Activated CD4-positive, alpha-beta T cell treated with anti-CD3 and anti-CD28 coated beads, Interleukin-2, amount 10 ng/mL, durations not matched to agents 7 days and 5 days (primary cell): Measurements from ENCODE around the gene PNKP. TPM values are rescaled to one million over a fixed set of nuclear protein-coding genes. Genes with fewer than 3 reads are reported as not detected.

ENCODE experiments used
- CTCF ChIA-PET: fragments of 350-600 bp; sonication (Branson Sonifier 250); formaldehyde crosslinking; loops from one replicate; lab custom pipeline; 2021; ENCODE audit warnings: antibody characterized with exemption; lab: Charles Lee
- POLR2A ChIA-PET: fragments of 350-600 bp; sonication (Branson Sonifier 250); formaldehyde crosslinking; loops from one replicate; lab custom pipeline; 2021; ENCODE audit warnings: antibody characterized with exemption; lab: Charles Lee
- DNase-seq: peaks from one replicate; pipeline ENCODE4 v3.0.0-alpha.2; 2020
- H3K27ac Mint-ChIP-seq: one replicate; pipeline ENCODE4 v1.8.0; 2021; ENCODE audit warnings: mild to moderate bottlenecking, moderate library complexity, mixed read lengths
- H3K27me3 Mint-ChIP-seq: one replicate; pipeline ENCODE4 v1.8.0; 2021; ENCODE audit warnings: mixed read lengths
- H3K36me3 Mint-ChIP-seq: one replicate; pipeline ENCODE4 v1.8.0; 2021; ENCODE audit warnings: low read depth, mixed read lengths
- H3K4me1 Mint-ChIP-seq: one replicate; pipeline ENCODE4 v1.8.0; 2021; ENCODE audit warnings: mixed read lengths
- H3K4me3 Mint-ChIP-seq: one replicate; pipeline ENCODE4 v1.8.0; 2021; ENCODE audit warnings: mild to moderate bottlenecking, moderate library complexity, mixed read lengths
- H3K9me3 Mint-ChIP-seq: one replicate; pipeline ENCODE4 v1.8.0; 2021; ENCODE audit warnings: mixed read lengths
- total RNA-seq, 2 experiments: library from RNA; stranded (reverse); gene quantifications; one replicate each; pipeline ENCODE4 v1.2.3, GENCODE V29; 2021

Gene PNKP
- total RNA-seq, 2 experiments from 2014 or later, result 105 to 131 TPM

DNA sequence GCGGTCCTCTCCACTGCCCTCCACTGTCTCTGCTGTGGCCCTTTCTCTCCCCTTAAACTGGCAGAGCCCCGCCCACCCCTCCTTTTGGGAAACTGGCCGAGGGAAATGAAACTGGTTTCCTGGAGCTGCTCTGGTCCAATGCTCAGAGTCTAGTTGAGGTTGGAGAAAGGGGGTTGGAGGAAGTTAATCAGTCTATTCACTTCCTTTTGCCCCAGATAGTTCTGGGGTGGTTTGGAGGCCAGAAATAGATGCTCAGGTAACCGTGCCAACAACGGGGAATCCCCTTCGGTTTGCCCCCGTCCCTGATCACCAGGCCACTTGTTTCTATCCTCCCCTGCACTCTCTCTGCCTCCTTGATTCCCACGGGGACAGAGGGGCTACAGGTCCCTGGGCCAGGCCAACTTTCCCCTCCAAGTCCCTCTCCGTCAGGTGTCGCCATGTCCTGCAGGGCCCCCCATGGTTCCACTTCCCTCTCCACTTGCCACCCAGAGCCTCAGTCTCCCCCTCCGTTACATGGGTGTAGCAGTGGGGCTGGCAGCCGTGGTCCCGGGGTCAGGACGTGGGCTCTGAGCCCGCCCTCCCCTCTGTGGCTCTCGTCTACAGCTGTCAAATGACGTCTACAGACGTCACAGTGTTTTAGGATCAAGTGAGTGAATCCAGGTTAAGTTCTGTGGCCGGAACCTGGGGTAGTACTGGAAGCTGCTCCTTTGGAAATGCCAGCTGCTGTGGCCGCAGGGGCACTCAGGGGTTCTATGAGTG is 29.7 kb upstream of the PNKP start, which contains the start of gene IL4I1:
Gene IL4I1, minus strand, starts transcription at position 25 of the 759 bp plus-strand sequence. CDS start 727 bp downstream, outside the sequence.
- CTCF ChIA-PET, result interaction anchor here (0.9 to 1.2 kb wide), 2 partner anchors 9 to 25 kb away, joined by 3 to 6 read pairs; no protein-coding TSS in a partner anchor
- H3K4me1 Mint-ChIP-seq, result peaks cover 25% of the 10 kb centered on the region
- H3K9me3 Mint-ChIP-seq, result no peaks in the 10 kb centered on the region
- peaks cover 3% of the 10 kb centered on the region for H3K27me3 Mint-ChIP-seq
- peak within 1 kb of the TSS; percentile 51 for H3K4me3 Mint-ChIP-seq
- peak within 1 kb of the TSS; percentile 85 for H3K27ac Mint-ChIP-seq
- H3K36me3 Mint-ChIP-seq, result no peaks in the 10 kb centered on the region
- POLR2A ChIA-PET, result interaction anchor here (1.6 kb wide), 1 partner anchor 33 kb away, joined by 3 read pairs; no protein-coding TSS in a partner anchor
- peak; percentile 56 for DNase-seq

DNA sequence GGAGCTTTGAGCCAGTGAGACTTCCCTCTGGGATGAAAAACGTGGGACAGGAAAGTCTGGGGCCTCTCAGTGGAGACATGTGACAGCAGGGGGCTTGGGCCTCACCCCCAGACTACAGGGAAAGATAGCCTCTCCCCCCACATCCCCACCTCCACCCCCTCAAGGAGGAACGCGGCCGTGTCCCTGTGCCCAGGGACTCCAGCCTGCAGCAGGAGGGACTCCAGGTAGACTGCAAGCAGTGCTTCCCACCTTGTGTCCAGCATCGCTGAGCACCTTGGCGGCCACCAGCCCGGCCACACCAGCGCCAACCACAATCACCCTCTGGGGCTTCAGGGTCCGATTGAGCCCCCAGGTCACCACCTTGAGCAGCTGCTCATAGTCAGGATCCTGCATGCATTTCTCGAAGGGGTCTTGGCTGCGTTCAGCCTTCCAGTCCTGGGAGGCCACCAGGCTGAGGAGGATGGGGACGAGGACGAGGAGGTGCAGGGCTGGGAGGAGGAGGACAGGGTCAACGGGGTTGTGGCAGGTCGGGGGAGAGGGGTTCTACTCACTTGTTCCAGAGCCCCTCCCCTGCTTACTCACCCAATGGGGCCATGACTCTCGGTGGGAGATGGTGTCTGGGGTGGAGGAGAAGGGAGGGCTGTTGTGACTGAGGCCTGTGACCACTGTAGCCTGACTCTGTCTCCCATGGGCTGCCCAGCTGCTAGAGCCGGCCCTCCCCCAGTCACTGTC is 28.4 kb upstream of the PNKP start:
- no peak for DNase-seq
- ChIA-PET POLR2A (no interaction called here), CTCF (interaction anchor here (1.7 kb wide), 1 partner anchor 13 kb away, joined by 6 read pairs; no protein-coding TSS in a partner anchor)
- peaks cover 31% of the 10 kb centered on the region for H3K4me1 Mint-ChIP-seq
- peak overlapping the region; percentile 85 for H3K27ac Mint-ChIP-seq
- H3K9me3 Mint-ChIP-seq, result no peaks in the 10 kb centered on the region
- H3K27me3 Mint-ChIP-seq, result peaks cover 3% of the 10 kb centered on the region
- H3K4me3 Mint-ChIP-seq, result peak overlapping the region; percentile 51
- H3K36me3 Mint-ChIP-seq, result no peaks in the 10 kb centered on the region

DNA sequence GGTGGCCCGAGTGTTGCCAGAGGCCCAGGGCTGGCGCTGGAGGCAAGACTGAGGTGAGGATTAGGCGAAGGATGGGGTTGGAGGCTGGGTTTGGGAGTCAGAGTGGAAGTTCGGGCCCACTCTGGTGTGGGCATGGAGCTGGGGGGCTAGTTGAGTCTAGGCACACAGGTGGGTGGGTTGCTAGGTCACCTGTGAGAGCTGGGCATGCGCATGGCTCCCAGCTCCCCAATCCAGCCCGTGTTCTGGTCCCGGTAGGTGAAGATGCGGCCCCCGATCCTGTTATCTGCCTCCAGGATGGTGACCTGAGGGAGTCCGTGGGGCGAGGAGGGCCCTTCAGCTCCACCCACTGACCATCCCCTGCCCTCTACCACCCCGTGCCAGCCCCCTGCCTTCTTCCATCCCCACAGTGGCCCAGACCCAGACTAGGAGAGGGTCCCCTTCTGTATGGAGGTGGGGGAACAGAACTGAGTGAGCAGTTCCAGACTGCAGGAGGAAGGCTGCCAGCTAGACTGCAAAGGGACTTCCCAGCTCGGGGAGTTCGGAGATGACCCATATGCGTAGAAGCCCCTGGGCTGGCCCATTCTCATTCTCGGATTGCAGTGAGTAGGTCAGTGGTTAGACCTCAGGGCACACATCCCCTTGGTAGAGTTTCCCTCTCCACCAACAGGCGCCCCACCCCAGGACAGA is 27.6 kb upstream of the PNKP start:
- H3K4me3 Mint-ChIP-seq, result no peak overlapping the region
- CTCF ChIA-PET, result interaction anchor here (1.0 to 1.7 kb wide), 2 partner anchors 13 to 14 kb away, joined by 4 to 6 read pairs; no protein-coding TSS in a partner anchor

DNA sequence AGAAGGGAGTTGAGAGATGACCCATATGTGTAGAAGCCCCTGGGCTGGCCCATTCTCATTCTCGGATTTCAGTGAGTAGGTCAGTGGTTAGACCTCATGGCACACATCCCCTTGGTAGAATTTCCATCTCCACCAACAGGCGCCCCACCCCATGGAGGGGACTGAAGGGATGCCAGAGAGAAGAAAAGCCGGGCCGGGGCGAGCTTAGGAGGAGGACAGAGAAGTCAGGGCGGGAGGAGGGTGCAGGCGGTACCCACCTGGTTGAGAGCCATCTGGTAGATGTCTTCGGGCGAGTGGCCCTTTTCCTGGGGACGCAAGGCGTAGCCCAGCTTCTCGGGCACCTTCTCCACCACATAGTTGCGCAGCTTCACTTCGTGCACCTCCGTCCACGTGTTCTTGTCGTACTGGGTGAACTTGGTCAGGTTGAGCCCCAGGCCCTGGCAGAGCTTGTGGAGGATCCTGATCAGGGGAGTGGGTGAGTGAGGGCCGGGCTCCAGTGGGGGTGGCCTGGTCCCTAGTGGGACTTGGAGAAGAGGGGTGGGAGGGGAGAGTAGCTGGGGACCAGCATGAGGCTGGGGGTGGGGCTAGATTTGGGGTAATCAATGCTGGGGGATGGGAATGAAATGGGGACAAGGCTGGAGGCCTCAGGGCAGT is 26.8 kb upstream of the PNKP start:
- DNase-seq, result no peak
- POLR2A ChIA-PET, result interaction anchor here (0.6 kb wide), 1 partner anchor 23 kb away, joined by 4 read pairs; no protein-coding TSS in a partner anchor
- Mint-ChIP-seq H3K9me3 (no peaks in the 10 kb centered on the region), H3K36me3 (no peaks in the 10 kb centered on the region), H3K27ac (peak overlapping the region; percentile 62), H3K4me1 (peaks cover 36% of the 10 kb centered on the region), H3K4me3 (no peak overlapping the region), H3K27me3 (peaks cover 3% of the 10 kb centered on the region)
- CTCF ChIA-PET, result interaction anchor here (0.6 to 1.7 kb wide), 3 partner anchors 12 to 15 kb away, joined by 3 to 6 read pairs (median 4); no protein-coding TSS in a partner anchor

More for the DNA sequence above, 27.6 kb upstream of the PNKP start:
- POLR2A ChIA-PET, result no interaction called here
- Mint-ChIP-seq H3K27me3 (peaks cover 3% of the 10 kb centered on the region), H3K36me3 (no peaks in the 10 kb centered on the region), H3K4me1 (peaks cover 34% of the 10 kb centered on the region), H3K27ac (peak overlapping the region; percentile 66), H3K9me3 (no peaks in the 10 kb centered on the region)
- DNase-seq, result no peak

DNA sequence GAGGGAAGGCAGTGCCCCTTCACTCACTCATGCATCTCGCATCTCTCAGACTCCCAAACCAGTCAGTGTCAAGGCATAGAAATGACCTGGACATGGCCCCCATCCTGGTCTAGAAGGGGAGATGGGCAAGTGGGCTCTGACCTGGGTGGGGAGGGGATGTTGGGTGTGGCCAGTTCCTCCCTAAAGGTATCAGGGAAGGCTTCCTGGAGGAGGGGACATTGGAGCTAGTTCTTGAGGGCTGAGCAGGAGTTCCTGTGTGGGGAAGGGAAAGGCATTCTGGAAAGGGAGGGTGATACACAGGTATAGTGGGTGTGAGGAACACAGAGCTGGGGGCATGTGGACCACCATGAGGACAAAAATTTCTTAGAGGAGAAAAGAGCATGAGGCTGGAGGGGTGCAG is 25.3 kb upstream of the PNKP start:
- ChIA-PET POLR2A (no interaction called here), CTCF (interaction anchor here (1.0 kb wide), 1 partner anchor 9 kb away, joined by 3 read pairs; no protein-coding TSS in a partner anchor)
- H3K4me1 Mint-ChIP-seq, result peaks cover 35% of the 10 kb centered on the region

DNA sequence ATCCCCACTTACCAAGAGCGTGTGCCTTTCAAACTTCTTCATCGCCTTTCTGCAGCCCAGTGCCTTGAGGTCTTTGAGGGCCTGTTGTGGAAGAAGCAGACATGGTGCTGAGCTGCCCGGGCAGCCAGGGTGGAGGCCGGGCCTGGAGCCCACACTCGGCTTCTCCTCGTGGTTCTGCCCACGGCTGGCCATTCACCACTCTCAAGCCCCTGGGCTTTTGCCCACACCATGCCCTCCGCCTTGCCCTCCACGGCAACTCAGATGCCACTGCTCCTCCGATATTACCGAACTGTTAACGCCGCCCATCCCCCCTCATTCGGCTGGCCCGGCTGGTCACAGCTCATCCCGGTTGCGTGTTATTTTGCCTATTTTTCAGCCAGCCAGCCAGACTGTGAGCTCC is 24.0 kb upstream of the PNKP start:
- Mint-ChIP-seq H3K4me1 (peaks cover 22% of the 10 kb centered on the region), H3K27ac (peak overlapping the region; percentile 54), H3K9me3 (no peaks in the 10 kb centered on the region), H3K27me3 (peaks cover 3% of the 10 kb centered on the region), H3K4me3 (no peak overlapping the region), H3K36me3 (no peaks in the 10 kb centered on the region)
- no peak for DNase-seq
- CTCF ChIA-PET, result interaction anchor here (0.7 to 2.5 kb wide), 5 partner anchors 11 to 46 kb away, joined by 3 to 11 read pairs (median 7); partner anchors contain the start of genes AKT1S1, ATF5, NUP62 and TBC1D17
- POLR2A ChIA-PET, result no interaction called here

More for the DNA sequence above, 25.3 kb upstream of the PNKP start:
- Mint-ChIP-seq H3K27ac (peak overlapping the region; percentile 66), H3K9me3 (no peaks in the 10 kb centered on the region), H3K27me3 (peaks cover 3% of the 10 kb centered on the region), H3K36me3 (no peaks in the 10 kb centered on the region), H3K4me3 (no peak overlapping the region)
- no peak for DNase-seq

DNA sequence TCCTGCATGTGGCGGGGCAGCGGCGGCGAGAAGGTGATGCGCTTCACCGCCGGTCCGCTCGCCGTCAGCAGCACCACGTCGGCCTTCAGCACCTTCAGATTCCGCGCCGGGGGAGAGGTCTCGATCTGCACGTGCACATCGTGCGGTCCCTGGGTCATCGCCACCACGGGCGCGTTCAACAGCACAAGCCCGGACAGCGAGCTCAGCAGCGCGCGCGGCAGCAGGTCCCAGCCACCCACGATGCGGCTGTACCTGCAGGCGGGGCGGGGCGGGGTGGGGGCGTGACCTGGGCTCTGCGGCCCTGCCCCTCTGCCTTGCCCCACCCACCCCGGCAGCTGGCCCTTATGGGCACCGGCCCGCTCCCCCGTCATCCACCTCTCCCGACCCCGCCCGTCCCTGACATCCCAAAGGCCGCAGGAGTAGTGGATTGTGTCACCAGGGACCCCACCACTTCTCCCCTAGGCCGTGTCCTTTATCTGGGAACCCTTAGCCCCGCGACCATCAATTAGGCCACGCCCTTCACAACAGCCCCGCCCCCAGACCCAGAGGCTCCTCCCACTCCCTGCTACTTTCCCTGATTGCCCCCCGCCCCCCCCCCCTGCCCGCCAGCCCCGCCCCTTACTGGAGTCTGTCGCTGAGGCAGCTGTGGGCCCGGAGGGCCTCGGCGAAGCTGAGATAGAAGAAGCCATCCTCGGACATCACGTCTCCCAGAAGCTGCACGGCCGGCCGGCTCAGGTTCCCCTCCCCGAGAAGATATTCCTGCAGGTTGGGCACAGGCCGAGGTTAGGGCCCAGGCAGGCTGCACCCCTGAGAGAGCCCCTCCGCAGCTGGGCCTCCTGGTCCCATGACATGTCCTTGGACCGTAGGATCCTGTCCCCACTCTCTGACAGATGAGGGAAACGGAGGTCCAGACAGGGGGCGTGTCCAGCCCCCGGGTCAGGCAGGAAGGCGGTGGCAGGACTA is 23.3 kb upstream of the PNKP start:
- Mint-ChIP-seq H3K27me3 (peaks cover 3% of the 10 kb centered on the region), H3K4me1 (peaks cover 17% of the 10 kb centered on the region), H3K9me3 (no peaks in the 10 kb centered on the region), H3K27ac (peak overlapping the region; percentile 54), H3K4me3 (peak overlapping the region; percentile 66), H3K36me3 (peaks cover 2% of the 10 kb centered on the region)
- CTCF ChIA-PET, result interaction anchor here (0.6 to 2.5 kb wide), 11 partner anchors 12 to 446 kb away, joined by 3 to 11 read pairs (median 3); partner anchors contain the start of genes AKT1S1, ATF5, NUP62 and PTOV1
- DNase-seq, result peak; percentile 54
- POLR2A ChIA-PET, result no interaction called here

DNA sequence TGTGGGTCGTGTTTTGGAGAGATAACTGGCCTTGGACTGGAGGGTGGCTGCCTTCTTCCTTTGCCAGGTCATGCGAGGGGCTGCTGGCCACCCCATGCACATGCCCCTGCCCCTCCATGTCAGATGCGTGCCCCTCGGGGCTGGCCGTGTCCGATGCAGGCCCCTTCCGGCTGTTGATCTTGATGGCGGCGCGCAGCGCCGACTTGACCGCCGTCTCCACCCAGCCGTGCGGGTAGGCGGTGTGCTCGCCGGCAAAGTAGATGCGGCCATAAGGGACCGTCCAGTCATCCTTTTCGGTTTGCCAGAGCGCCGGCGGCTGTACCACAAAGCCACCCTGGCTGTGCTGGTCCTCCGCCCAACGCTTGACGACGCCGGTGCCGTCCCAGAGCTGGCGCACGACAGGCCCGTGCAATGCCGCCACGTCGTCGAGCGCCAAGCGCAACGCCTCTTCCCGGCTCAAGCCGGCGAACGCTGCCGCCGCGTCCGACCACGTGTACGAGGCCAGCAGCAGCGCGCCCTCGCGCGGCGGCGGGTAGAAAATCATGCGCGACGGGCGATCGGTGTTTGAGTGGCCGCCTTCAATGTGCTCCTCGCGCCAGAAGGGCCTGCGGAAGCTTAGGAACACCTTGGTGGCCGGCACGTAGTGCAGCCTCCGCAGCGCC is 22.4 kb upstream of the PNKP start:
- H3K9me3 Mint-ChIP-seq, result no peaks in the 10 kb centered on the region
- CTCF ChIA-PET, result interaction anchor here (0.7 to 2.5 kb wide), 9 partner anchors 12 to 94 kb away, joined by 3 to 11 read pairs (median 4); partner anchors contain the start of genes AKT1S1, ATF5, NUP62 and PTOV1
- peak overlapping the region; percentile 41 for H3K27ac Mint-ChIP-seq
- DNase-seq, result peak; percentile 78
- H3K4me3 Mint-ChIP-seq, result peak overlapping the region; percentile 66
- POLR2A ChIA-PET, result no interaction called here
- peaks cover 5% of the 10 kb centered on the region for H3K36me3 Mint-ChIP-seq
- peaks cover 13% of the 10 kb centered on the region for H3K4me1 Mint-ChIP-seq
- H3K27me3 Mint-ChIP-seq, result peaks cover 3% of the 10 kb centered on the region

DNA sequence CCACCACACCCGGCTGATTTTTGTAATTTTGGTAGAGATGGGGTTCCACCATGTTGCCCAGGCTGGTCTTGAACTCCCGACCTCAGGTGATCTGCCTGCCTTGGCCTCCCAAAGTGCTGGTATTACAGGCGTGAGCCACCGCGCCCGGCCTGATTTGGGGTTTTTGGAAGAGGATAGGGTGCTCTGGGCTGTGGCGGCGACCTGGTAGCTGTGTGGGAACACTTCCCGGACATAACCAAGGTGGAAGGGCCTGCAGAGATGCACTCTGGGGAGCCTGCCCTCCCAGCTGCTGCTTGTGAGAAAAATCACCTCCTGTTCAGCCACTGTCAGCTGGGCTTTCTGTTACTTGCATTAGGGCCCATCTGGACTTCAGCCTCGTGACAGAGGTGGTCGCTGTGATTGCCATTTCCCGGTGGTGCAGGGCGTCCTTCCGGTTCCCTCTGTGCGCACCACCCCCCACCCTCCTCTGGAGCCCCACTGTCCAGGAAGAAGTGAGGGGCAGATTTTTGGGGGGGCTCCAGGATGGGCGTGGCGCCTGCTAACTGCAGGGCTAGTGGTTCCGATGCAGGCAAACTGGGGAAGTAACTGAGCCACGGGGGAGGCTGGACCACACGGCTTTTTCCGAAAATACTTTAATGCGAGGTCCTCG is 21.8 kb upstream of the PNKP start:
- ChIA-PET CTCF (interaction anchor here (1.4 to 2.0 kb wide), 4 partner anchors 16 to 95 kb away, joined by 3 to 8 read pairs (median 4); partner anchors contain the start of genes ATF5 and NUP62), POLR2A (no interaction called here)
- Mint-ChIP-seq H3K4me1 (peaks cover 13% of the 10 kb centered on the region), H3K4me3 (no peak overlapping the region), H3K27me3 (peaks cover 3% of the 10 kb centered on the region), H3K9me3 (no peaks in the 10 kb centered on the region), H3K27ac (no peak overlapping the region), H3K36me3 (peaks cover 11% of the 10 kb centered on the region)
- no peak for DNase-seq

DNA sequence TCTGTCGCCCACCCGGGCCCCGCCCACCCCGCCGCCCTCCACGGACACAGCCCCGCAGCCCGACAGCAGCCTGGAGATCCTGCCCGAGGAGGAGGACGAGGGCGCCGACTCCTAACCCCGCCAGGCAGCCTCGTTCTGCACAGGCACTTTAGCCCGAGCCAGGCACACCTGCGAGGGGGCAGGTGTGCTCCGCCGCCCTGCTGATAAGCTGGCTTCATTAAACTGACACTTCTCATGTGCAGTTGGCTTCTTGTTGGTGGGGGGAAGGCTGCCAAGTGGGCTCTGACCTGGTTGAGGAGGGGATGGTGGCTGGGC is 21.1 kb upstream of the PNKP start:
- H3K36me3 Mint-ChIP-seq, result peaks cover 14% of the 10 kb centered on the region

More for the DNA sequence above, 21.1 kb upstream of the PNKP start:
- POLR2A ChIA-PET, result no interaction called here
- Mint-ChIP-seq H3K27me3 (peaks cover 3% of the 10 kb centered on the region), H3K27ac (no peak overlapping the region), H3K4me3 (no peak overlapping the region), H3K4me1 (peaks cover 13% of the 10 kb centered on the region), H3K9me3 (no peaks in the 10 kb centered on the region)
- CTCF ChIA-PET, result no interaction called here
- no peak for DNase-seq
